Stimulated activated CD8-positive, alpha-beta memory T cell treated with anti-CD3 and anti-CD28 coated beads, Interleukin-2, amount 100 ng/mL, for 1 hour (primary cell): ENCODE results near the gene FOXN4.
"Not testable (repeated sequence)": the region's sequence is repeated elsewhere in the genome, so short reads cannot be mapped to it uniquely, and the experiment has no call there.

ENCODE experiments used
- DNase-seq, 2 donors: peaks; one replicate each; pipeline ENCODE4 v3.0.0-alpha.2; 2020; ENCODE audit warnings: low read depth in 2 of 2

FOXN4 gene, protein sequence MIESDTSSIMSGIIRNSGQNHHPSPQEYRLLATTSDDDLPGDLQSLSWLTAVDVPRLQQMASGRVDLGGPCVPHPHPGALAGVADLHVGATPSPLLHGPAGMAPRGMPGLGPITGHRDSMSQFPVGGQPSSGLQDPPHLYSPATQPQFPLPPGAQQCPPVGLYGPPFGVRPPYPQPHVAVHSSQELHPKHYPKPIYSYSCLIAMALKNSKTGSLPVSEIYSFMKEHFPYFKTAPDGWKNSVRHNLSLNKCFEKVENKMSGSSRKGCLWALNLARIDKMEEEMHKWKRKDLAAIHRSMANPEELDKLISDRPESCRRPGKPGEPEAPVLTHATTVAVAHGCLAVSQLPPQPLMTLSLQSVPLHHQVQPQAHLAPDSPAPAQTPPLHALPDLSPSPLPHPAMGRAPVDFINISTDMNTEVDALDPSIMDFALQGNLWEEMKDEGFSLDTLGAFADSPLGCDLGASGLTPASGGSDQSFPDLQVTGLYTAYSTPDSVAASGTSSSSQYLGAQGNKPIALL

DNA sequence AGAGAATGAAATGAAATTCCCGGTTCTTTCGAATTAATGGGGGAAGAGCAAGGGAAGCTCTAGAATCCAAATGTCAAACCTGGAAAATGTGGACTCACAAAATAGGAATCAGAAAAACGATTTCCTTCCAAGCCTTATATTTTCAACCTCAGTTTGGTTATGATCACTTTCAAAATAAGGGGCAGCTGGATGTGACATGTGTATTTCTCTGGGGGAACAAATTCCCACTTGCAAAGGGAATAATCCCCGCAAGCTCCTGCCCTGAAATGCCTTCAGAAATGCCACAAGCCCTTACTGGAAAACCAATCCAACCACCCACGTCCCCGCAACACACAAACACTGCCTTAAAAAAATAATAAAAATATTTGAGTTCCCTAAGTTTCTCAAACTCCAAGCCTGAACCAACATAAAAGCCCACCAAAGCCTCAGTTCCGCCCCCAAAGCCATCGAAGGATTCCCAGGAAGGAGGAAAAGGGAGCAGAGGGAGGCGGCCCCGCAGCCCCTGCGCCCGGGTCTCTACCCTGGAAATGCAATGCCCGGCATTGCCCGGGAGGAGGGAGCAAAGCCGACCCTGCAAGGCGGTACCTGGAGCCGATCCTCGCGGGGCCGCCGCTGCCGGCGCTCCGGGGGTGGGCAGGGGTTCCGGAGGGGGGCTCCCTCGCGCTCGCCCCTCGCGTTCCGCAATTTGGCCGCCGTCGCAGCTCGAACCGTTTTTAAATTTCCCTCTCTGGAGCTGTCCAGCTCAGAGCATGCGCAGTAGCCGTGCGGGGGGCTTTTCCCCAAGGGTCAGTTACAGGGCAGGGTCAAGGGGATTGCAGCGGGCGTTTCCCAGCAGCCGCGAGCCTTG lies at the start of gene FOXN4:
TSS of gene FOXN4 (minus strand) at position 751 of the 847 bp plus-strand sequence. CDS start 963 bp downstream, outside the sequence.
- no peak for DNase-seq

GRCh38 chr12:109358154-109358869 lies 49.2 kb upstream of the FOXN4 start:
- no peak for DNase-seq

- no peak for DNase-seq
Measured at GRCh38 chr12:109357032-109357431, 47.9 kb upstream of the FOXN4 start.

GRCh38 chr12:109356577-109356976 lies 47.5 kb upstream of the FOXN4 start:
- no peak for DNase-seq

GRCh38 chr12:109352184-109352583 lies 43.1 kb upstream of the FOXN4 start:
- no peak for DNase-seq

DNA sequence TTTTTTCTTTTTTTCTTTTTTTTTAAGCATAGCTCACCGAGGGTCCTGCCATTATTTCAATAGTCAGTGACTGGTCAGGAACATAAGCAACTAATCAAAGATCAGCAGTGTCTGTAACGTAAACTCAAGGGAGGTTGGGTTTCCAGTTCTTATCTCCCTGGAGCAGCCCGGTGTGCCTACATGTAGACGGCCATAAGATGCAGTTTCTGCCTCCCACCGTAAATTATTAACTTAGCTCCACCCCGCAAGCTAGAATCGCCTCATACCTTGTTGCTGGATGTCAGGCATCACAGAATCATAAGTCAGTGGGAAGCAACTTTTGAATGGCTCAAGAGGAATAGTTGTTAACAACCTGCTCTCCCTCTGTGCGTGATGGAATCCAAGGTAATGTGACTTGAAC lies 38.5 kb upstream of the FOXN4 start, which contains the start of gene MYO1H:
TSS of gene MYO1H (plus strand) at position 312 of the 400 bp plus-strand sequence. CDS start at position 373, 61 bp downstream.
- no peak for DNase-seq

DNA sequence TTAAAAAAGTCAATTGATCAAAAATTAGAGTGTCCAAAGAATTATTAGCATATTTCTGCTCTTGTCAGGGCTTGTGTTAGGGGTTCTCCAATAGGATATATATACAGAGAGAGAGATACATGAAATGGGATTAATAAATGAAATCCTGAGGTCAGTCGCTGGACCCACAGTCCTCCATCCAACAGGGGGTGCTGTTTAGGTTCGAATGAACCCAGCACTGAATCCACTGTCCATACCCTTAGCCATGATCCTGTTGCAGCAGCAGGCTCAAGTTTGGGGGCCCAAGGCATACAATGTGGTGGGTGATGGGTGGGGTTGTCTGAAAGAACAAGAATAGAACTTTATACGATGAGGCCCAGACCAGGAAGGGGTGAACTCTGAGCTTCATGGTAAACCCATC lies 37.8 kb upstream of the FOXN4 start:
- no peak for DNase-seq

DNA sequence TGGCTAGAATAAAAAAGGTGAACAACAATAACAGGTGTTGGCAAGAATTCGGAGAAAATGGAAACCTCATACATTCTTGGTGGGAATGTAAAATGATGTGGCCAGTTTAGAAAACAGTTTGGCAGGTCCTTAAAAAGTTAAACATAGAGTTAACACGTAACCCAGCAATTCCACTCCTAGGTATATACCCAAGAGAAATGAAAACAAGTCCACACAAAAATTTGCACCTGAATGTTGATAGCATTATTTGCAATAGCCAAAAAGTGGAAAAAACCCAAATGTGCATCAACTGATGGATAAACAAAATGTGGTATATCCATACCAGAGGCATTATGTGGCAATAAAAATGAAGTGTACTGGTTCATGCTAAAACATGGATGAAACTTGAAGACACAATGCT lies 36.3 kb upstream of the FOXN4 start:
- no peak for DNase-seq

GRCh38 chr12:109343677-109344076 lies 34.6 kb upstream of the FOXN4 start:
- no peak for DNase-seq

DNA sequence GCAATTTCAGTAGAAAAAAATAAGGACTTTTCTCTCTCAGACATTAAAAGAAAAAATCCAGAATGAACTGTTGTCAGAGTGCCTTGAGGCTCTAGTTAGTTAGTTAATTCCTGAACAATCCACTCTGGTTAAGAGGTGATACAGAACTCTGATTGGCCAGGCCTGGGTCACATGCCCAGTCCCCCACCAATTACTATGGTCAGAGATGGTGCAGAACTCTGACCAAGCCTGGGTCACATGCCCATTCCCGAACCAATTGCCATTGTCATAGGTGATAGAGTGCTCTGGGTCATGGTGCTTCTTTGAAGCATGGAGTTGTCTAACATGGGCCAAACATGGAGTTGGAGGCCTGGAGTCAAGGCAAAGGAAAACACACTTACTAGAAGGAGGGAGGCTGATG lies 27.5 kb upstream of the FOXN4 start:
- no peak for DNase-seq

DNA sequence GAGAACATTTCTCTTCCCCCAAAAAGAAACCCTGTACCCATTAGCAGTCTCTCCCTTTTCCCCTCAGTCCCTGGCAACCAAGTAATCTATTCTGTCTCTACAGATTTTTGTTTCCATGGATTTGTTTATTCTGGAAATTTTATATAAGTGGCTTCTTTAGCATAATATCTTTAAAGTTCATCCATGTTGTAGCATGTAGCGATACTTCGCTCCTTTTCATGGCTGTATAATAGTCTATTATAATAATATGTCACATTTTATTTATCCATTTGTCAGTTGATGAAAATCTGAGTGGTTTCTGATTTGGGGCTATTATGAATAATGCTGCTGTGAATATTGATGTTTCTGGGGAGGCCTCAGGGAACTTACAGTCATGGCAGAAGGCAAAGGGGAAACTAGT lies 25.8 kb upstream of the FOXN4 start:
- DNase-seq = no peak

GRCh38 chr12:109331301-109331952 lies 22.3 kb upstream of the FOXN4 start:
- DNase-seq = no peak

DNA sequence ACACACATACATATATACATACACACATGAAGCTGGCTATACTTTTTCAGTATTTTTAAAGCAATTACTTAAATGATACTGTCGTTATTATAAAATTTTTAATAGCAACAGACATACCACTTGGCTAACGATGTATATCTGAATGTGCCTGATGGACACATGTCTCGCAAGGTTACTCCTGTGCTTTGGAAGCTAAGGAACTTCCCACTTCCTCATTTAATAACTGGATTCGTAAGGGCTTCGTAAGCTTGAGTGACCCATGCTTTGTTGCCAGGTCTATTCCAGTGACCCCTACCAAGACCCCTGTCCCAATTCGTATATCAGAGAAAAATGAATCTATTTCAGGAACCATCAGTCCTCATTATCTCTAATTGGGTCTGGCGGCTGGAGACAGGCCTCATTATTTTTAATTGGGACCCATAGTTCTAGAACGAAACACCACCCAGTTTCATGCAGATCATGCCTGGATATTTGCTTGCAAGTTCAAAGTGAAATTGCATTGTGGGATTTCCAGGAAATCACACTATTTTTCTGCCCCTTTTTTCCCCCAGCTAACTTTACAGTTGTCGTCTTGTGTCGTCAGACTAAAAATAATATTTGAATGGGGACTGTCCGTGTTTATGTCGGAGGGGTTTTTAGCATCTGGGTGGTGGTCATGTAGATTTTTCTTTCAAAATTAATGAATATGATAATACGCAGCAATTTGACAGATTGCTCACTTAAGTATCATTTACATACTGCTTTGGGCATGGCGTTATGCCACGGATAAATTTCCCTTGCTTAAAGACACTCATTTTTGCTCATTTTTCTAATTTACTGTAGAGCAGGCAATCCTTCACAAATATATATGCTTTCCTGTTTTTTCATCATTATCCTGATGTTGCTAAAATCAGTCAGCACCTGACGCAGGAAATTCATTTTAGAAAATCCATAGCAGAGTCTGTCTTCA lies 21.5 kb upstream of the FOXN4 start:
- DNase-seq = no peak

DNA sequence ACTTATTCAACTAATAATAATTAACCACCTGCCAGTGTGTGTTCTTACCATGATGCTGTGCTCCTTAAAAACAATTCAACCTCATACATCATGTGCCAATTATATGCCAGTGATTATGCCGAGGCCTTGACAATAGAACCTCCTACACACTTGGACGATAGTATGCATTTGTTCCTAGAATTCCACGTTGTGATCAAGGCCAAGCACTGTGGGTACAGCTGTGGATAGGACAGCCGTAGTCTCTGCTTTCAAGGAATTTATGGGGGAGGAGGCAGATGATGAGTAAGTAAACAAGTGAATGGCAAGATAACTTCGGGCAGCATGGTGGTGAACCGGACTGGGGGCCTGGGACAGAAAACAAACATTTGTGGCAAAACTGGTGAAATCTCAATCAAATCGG lies 20.6 kb upstream of the FOXN4 start:
- no peak for DNase-seq

DNA sequence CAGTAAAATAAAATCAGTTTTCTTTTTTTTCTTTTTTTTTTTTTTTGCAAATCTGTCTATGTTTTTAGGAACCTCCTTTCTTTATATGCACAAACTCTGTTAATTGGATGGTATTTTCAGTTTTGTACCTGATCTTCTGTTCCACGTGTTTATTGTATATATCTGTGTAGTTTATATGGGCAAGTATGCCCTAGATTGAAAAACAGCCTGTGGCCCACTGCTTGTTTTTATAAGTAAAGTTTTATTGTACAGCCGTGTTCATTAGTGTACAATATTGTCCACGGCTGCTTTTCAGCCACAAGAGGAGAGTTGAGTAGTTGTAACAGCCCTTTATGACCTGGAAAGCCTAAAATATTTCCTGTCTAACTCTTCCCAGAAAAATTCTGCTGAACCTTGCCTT lies 19.9 kb upstream of the FOXN4 start:
- DNase-seq = no peak

DNA sequence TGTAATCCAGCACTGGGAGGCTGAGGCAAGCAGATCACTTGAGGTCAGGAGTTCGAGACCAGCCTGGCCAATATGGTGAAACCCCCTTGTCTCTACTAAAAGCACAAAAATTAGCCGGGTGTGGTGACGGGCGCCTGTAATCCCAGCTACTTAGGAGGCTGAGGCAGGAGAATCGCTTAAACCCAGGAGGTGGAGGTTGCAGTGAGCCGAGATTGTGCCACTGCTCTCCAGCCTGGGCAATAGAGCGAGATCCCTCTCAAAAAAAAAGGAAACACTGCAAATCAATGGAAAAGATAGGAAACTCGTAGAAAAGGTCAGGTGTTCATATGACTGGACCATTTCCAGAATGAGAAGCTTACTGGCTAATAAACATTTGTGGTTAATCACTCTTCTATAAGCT lies 12.2 kb upstream of the FOXN4 start:
- DNase-seq = not testable (repeated sequence)

GRCh38 chr12:109310247-109311125 lies 1.4 kb upstream of the FOXN4 start:
- DNase-seq = no peak

- DNase-seq = no peak
Measured at GRCh38 chr12:109309381-109310246, 530 bp upstream of the FOXN4 start.
